A549 (cell line): ENCODE data around the gene TAT.

Experiments
- CEBPB ChIP-seq, 2 experiments: fragments of >200 bp in 1 of 2; sonication (Bioruptor Twin) in 1 of 2; formaldehyde crosslinking in 1 of 2; IDR thresholded peaks; 2 replicates each; pipeline ENCODE4 v1.6.1; 2012 to 2016
- CHD2 ChIP-seq: fragments of 150-350 bp; IDR thresholded peaks from 2 replicates; pipeline ENCODE4 v1.6.1; 2014; ENCODE audit warnings: low read length; ENCODE audit not compliant: partially characterized antibody
- CTCF ChIP-seq: fragments of >200 bp; sonication (Bioruptor Twin); formaldehyde crosslinking; IDR thresholded peaks from 3 replicates; pipeline ENCODE4 v1.5.1; 2016
- EP300 ChIP-seq, 2 experiments: fragments of >200 bp; sonication (Bioruptor Twin); formaldehyde crosslinking; IDR thresholded peaks; 2 replicates in 1 of 2; 3 replicates in 1 of 2; pipeline ENCODE4 v1.6.1; 2016 to 2017
- ESRRA ChIP-seq: fragments of 150-350 bp; IDR thresholded peaks from 2 replicates; pipeline ENCODE4 v1.6.1; 2014; ENCODE audit warnings: mild to moderate bottlenecking, low read length, borderline replicate concordance
- HDAC2 ChIP-seq: fragments of 200-600 bp; sonication (generic); IDR thresholded peaks from 2 replicates; pipeline ENCODE4 v1.6.1; 2016
- PHF8 ChIP-seq: fragments of 200-600 bp; sonication (generic); IDR thresholded peaks from 2 replicates; pipeline ENCODE4 v1.6.1; 2016; ENCODE audit warnings: low read depth, mild to moderate bottlenecking, antibody characterized with exemption, moderate library complexity, borderline replicate concordance
- POLR2A ChIP-seq: IDR thresholded peaks from 2 replicates; pipeline ENCODE4 v1.6.1; 2012; ENCODE audit warnings: mild to moderate bottlenecking, low read length
- REST ChIP-seq: fragments of 200-600 bp; sonication (generic); IDR thresholded peaks from 2 replicates; pipeline ENCODE4 v1.6.1; 2016; ENCODE audit warnings: antibody characterized with exemption, mild to moderate bottlenecking, moderate library complexity
- SREBF2 ChIP-seq: fragments of 450-650 bp; IDR thresholded peaks from 2 replicates; pipeline ENCODE4 v1.6.1; 2014; ENCODE audit warnings: mild to moderate bottlenecking, moderate library complexity
- ZC3H11A ChIP-seq: fragments of 450-650 bp; IDR thresholded peaks from 2 replicates; pipeline ENCODE4 v1.6.1; 2014; ENCODE audit warnings: antibody characterized with exemption, mild to moderate bottlenecking
- TF ChIP-seq, protein P1 (sequence below): fragments of 150-350 bp; IDR thresholded peaks from 2 replicates; pipeline ENCODE4 v1.6.1; 2014; ENCODE audit warnings: low read depth, mild to moderate bottlenecking, low read length
- TF ChIP-seq, protein P2 (sequence below): fragments of >200 bp; sonication (Bioruptor Twin); formaldehyde crosslinking; IDR thresholded peaks from 2 replicates; pipeline ENCODE4 v1.6.1; 2016

DNA sequence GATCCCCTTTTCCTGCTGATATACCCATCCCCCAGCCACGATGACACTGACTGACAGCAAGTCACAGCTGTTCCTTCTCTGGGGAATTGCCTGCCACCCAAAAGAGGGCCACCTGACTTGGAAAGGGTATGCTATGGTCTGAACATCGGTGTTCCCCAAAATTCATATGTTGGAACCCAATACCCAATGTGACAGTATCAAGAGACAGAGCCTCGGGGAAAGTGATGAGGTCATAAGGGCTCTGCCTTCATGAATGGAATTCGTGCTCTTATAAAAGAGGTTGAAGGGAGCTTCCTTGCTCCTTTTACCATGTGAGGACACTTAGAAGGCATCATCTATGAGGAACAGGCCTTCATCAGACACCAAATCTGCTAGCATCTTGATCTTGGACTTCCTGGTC, 41.5 kb upstream of the TAT start:
- TF ChIP-seq CEBPB (IDR thresholded peaks at IDR 0.05) (no peak), CTCF (no peak), EP300 (IDR thresholded peaks at IDR 0.05) (no peak), POLR2A (no peak), REST (no peak), ESRRA (no peak), PHF8 (no peak), SREBF2 (no peak), ZC3H11A (no peak), HDAC2 (no peak), CHD2 (no peak)
- TF ChIP-seq, protein P1, sequence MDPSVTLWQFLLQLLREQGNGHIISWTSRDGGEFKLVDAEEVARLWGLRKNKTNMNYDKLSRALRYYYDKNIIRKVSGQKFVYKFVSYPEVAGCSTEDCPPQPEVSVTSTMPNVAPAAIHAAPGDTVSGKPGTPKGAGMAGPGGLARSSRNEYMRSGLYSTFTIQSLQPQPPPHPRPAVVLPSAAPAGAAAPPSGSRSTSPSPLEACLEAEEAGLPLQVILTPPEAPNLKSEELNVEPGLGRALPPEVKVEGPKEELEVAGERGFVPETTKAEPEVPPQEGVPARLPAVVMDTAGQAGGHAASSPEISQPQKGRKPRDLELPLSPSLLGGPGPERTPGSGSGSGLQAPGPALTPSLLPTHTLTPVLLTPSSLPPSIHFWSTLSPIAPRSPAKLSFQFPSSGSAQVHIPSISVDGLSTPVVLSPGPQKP, result no peak
- TF ChIP-seq, protein P2, sequence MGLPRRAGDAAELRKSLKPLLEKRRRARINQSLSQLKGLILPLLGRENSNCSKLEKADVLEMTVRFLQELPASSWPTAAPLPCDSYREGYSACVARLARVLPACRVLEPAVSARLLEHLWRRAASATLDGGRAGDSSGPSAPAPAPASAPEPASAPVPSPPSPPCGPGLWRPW, result no peak
